Karpas-422 (cell line): ENCODE data around the gene PSMB8. TPM values are rescaled to one million over a fixed set of nuclear protein-coding genes. Genes with fewer than 3 reads are reported as not detected.
"Not testable (repeated sequence)": the region's sequence is repeated elsewhere in the genome, so short reads cannot be mapped to it uniquely, and the experiment has no call there.

Experiments
- DNase-seq: peaks from one replicate; pipeline ENCODE4 v3.0.0-alpha.2; 2015
- H2AFZ ChIP-seq: fragments of 200-600 bp; sonication (generic); 2 replicates; pipeline ENCODE4 v1.6.1; 2014; ENCODE audit warnings: antibody characterized with exemption, low read length, mixed read lengths
- H3K27ac ChIP-seq: fragments of 200-600 bp; sonication (generic); 2 replicates; pipeline ENCODE4 v1.5.1; 2014; ENCODE audit warnings: mild to moderate bottlenecking, low read length, moderate library complexity
- H3K27me3 ChIP-seq: fragments of 200-600 bp; sonication (generic); 2 replicates; pipeline ENCODE4 v1.6.1; 2014; ENCODE audit warnings: low read length, mixed read lengths
- H3K36me3 ChIP-seq: fragments of 200-600 bp; sonication (generic); 2 replicates; pipeline ENCODE4 v1.6.1; 2014; ENCODE audit warnings: low read length, mixed read lengths; ENCODE audit not compliant: insufficient read depth
- H3K4me1 ChIP-seq: fragments of 200-600 bp; sonication (generic); 2 replicates; pipeline ENCODE4 v1.6.1; 2014; ENCODE audit warnings: mild to moderate bottlenecking, low read length, mixed read lengths
- H3K4me2 ChIP-seq: fragments of 200-600 bp; sonication (generic); 2 replicates; pipeline ENCODE4 v1.6.1; 2014; ENCODE audit warnings: low read length, low read depth, mild to moderate bottlenecking; ENCODE audit not compliant: poor library complexity, severe bottlenecking
- H3K4me3 ChIP-seq: fragments of 200-600 bp; sonication (generic); 2 replicates; pipeline ENCODE4 v1.5.1; 2014; ENCODE audit warnings: mild to moderate bottlenecking, antibody characterized with exemption, low read length, mixed read lengths
- H3K79me2 ChIP-seq: fragments of 200-600 bp; sonication (generic); 2 replicates; pipeline ENCODE4 v1.6.1; 2014; ENCODE audit warnings: mild to moderate bottlenecking, low read length, mixed read lengths
- H3K9ac ChIP-seq: fragments of 200-600 bp; sonication (generic); 2 replicates; pipeline ENCODE4 v1.6.0; 2014; ENCODE audit warnings: low read length
- H3K9me2 ChIP-seq: fragments of 200-600 bp; sonication (generic), shearing (Covaris generic); replicated peaks from 2 replicates; pipeline ENCODE4 v1.6.0; 2014; ENCODE audit warnings: mild to moderate bottlenecking, low read length, moderate library complexity; ENCODE audit not compliant: insufficient read depth
- H3K9me3 ChIP-seq: fragments of 300-700, 200-600 bp; sonication (generic); 2 replicates; pipeline ENCODE4 v1.6.1; 2014; ENCODE audit warnings: low read length, mixed read lengths
- H4K20me1 ChIP-seq: fragments of 200-600 bp; sonication (generic); 2 replicates; pipeline ENCODE4 v1.6.1; 2014; ENCODE audit warnings: mild to moderate bottlenecking, antibody characterized with exemption, low read length, low read depth; ENCODE audit not compliant: insufficient read depth
- total RNA-seq: library from RNA; depleted of rRNA; stranded (reverse); fragments of >200 nt; shearing (Covaris generic); gene quantifications from 2 replicates; pipeline ENCODE4 v1.2.3, GENCODE V29; 2014; ENCODE audit warnings: low replicate concordance

Gene PSMB8
- total RNA-seq, 1 experiment from 2014 or later = 212 TPM

DNA sequence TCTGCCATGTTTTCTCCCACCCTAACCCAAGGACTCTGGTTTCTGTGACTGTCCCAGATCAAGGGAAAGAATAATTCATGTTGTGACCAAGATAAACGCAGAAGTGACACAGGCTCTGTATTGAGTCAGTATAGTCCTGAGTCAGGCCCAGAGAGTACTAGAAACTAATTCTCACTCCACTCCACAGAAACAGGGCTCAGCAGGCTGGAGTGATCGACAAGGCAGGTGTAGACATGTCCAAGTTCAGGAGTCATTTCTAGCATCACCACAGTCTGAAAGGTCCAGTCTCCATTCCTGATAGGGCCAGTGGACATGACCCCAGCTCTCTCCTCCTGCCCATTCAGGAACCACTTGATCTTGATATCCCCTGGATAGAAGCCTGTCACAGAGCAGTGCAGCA lies 29.7 kb downstream of the PSMB8 start:
- Histone ChIP-seq H3K27me3 (no peaks in the 10 kb centered on the region), H3K4me2 (peak overlapping the region; percentile 82), H3K9me2 (no peaks in the 10 kb centered on the region), H2AFZ (no peak overlapping the region), H3K36me3 (peaks cover 8% of the 10 kb centered on the region), H3K9ac (peak overlapping the region; percentile 67; the same call in 1 of the 2 replicates), H3K4me1 (peaks cover 57% of the 10 kb centered on the region), H3K79me2 (peaks cover 9% of the 10 kb centered on the region), H3K9me3 (no peaks in the 10 kb centered on the region), H3K4me3 (peak overlapping the region; percentile 68; the same call in 1 of the 2 replicates), H4K20me1 (no peaks in the 10 kb centered on the region), H3K27ac (peak overlapping the region; percentile 96; the same call in 1 of the 2 replicates)
- no peak for DNase-seq

DNA sequence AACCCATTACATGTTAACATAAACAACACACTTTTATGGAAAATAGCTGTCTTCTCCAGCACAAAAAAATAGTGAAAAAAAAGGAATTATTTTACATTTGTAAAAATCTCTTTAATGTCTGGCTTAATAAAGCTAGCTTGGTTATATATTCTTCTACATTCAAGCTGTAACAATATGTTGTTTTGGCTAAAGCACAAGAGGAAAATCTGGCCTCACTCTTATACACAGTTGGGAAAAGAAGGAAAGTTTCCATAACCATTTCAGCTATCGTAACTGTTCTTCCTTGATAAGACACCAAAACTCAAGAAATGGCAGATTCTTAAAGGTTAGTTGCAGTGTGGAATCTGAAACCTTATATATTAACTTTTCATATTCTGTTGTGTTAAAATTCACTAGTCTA lies 34.7 kb downstream of the PSMB8 start:
- no peak overlapping the region for H3K4me3 ChIP-seq
- H3K27ac ChIP-seq = no peak overlapping the region
- no peaks in the 10 kb centered on the region for H3K9me2 ChIP-seq
- no peak for DNase-seq
- H3K9ac ChIP-seq = no peak overlapping the region
- no peak overlapping the region for H2AFZ ChIP-seq
- H3K79me2 ChIP-seq = peaks cover 4% of the 10 kb centered on the region
- H3K4me1 ChIP-seq = peaks cover 8% of the 10 kb centered on the region
- no peaks in the 10 kb centered on the region for H3K9me3 ChIP-seq
- H3K36me3 ChIP-seq = peaks cover 7% of the 10 kb centered on the region
- no peak overlapping the region for H3K4me2 ChIP-seq
- no peaks in the 10 kb centered on the region for H4K20me1 ChIP-seq
- H3K27me3 ChIP-seq = no peaks in the 10 kb centered on the region

DNA sequence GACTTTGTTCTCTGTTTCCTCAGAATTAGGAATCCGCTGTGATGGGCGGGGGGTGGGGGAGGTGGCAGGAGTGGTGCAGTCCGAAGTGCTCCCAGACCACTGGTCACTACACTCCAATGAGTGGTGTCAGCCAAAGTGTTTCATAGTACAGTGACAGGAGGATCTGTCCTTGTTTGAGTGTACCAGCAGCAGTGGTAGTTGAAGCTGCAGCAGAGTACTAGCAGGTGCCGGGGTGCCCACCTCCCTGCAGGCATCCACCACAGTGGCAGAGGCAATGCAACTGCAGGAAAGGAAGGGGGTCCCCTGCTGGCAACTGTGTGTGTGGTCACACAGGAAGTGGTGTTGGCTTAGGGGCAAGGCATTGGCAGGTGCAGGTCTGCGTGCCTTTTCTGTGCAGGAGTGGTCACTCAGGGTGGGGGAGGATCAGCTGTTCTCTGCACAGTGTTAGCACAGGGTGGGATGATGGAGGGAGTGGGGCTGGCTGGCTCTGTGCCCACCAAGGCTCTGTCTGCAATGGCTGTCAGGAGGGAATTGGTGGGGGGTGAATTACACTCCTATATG lies 36.7 kb downstream of the PSMB8 start:
- Histone ChIP-seq H3K27ac (no peak overlapping the region), H3K4me1 (peaks cover 6% of the 10 kb centered on the region), H3K9me2 (no peaks in the 10 kb centered on the region), H3K4me3 (no peak overlapping the region), H3K79me2 (no peaks in the 10 kb centered on the region), H3K27me3 (no peaks in the 10 kb centered on the region), H3K36me3 (no peaks in the 10 kb centered on the region), H3K4me2 (no peak overlapping the region), H2AFZ (no peak overlapping the region), H4K20me1 (no peaks in the 10 kb centered on the region), H3K9me3 (no peaks in the 10 kb centered on the region), H3K9ac (no peak overlapping the region)
- no peak for DNase-seq

DNA sequence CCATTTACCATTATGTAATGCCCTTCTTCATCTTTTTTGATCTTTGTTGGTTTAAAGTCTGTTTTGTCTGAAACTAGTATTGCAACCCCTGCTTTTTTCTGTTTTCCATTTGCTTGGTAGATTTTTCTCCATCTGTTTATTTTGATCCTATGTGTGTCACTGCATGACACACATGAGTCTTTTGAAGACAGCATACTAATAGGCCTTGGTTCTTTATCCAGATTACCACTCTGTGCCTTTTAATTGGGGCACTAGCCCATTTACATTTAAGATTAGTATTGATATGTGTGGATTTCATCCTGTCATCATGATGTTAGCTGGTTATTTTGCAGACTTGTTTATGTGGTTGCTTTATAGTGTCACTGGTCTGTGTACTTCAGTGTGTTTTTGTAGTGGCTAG lies 38.4 kb downstream of the PSMB8 start:
- H3K36me3 ChIP-seq, H3K27me3 ChIP-seq, H3K9me2 ChIP-seq, H3K9ac ChIP-seq, H3K9me3 ChIP-seq, H4K20me1 ChIP-seq, H2AFZ ChIP-seq, H3K4me1 ChIP-seq, H3K79me2 ChIP-seq, H3K4me3 ChIP-seq, DNase-seq, H3K4me2 ChIP-seq, H3K27ac ChIP-seq: not testable (repeated sequence)

DNA sequence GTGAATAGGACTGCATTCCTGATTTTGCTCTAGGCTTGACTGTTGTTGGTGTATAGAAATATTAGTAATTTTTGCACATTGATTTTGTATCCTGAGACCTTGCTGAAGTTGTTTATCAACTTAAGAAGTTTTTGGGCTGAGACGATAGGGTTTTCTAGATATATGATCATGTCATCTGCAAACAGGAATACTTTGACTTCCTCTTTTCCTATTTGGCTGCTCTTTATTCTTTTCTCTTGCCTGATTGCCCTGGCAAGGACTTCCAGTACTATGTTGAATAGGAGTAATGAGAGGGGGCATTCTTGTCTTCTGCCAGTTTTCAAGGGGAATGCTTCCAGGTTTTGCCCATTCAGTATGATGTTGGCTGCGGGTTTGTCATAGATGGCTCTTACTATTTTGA lies 40.4 kb downstream of the PSMB8 start:
- Histone ChIP-seq H3K4me1 (no peaks in the 10 kb centered on the region), H3K27ac (no peak overlapping the region), H3K9me3 (peaks cover 4% of the 10 kb centered on the region; the same call in 1 of the 2 replicates), H3K79me2 (no peaks in the 10 kb centered on the region), H3K9me2 (no peaks in the 10 kb centered on the region), H4K20me1 (no peaks in the 10 kb centered on the region), H3K4me3 (no peak overlapping the region), H2AFZ (no peak overlapping the region), H3K4me2 (no peak overlapping the region), H3K9ac (no peak overlapping the region), H3K36me3 (no peaks in the 10 kb centered on the region), H3K27me3 (no peaks in the 10 kb centered on the region)
- no peak for DNase-seq

DNA sequence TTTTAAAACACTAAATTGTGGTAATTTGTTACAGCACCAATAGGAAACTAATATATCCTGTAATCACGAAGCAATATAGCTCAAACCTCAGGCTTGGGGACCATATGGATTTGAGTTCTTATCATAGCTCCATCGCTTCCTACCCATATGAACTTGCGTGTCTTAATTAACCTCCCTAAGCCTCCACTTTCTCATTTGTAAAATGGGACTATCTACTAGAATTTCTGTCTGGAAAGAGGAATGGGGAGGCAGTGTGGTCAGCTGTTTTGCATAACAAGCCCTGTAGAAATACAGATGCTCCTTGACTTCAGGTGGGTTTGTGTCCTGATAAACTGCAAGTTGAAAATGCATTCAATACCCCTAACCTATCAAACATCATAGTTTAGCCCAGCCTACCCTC lies 44.1 kb downstream of the PSMB8 start:
- no peaks in the 10 kb centered on the region for H3K27me3 ChIP-seq
- no peaks in the 10 kb centered on the region for H3K36me3 ChIP-seq
- peaks cover 15% of the 10 kb centered on the region for H3K4me1 ChIP-seq
- H3K79me2 ChIP-seq = no peaks in the 10 kb centered on the region
- H3K4me3 ChIP-seq = no peak overlapping the region
- no peak overlapping the region for H3K4me2 ChIP-seq
- no peaks in the 10 kb centered on the region for H3K9me2 ChIP-seq
- H2AFZ ChIP-seq = no peak overlapping the region
- peaks cover 7% of the 10 kb centered on the region; the same call in 1 of the 2 replicates for H3K9me3 ChIP-seq
- no peak overlapping the region for H3K9ac ChIP-seq
- H3K27ac ChIP-seq = no peak overlapping the region
- H4K20me1 ChIP-seq = no peaks in the 10 kb centered on the region
- DNase-seq = no peak

DNA sequence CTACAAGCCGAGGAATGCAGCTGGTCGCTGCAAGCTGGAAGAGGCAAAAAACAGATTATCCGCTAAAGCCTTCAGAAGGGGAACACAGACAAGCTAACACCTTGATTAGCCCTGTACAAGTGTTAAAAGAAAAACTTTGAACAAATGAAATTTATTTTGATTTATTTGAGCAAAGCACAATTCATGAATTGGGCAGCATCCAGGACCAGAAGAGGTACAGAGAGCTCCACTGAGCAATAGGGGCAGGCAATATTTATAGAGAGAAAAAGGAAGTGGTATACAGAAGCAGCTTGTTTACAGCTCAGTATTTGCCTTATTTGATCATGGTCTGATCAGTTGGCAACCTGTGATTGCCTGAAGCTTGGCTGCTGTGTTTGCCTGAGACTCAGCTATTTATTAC lies 44.7 kb downstream of the PSMB8 start:
- no peaks in the 10 kb centered on the region for H3K9me2 ChIP-seq
- H2AFZ ChIP-seq = no peak overlapping the region
- H3K27me3 ChIP-seq = no peaks in the 10 kb centered on the region
- H3K9me3 ChIP-seq = peaks cover 7% of the 10 kb centered on the region; the same call in 1 of the 2 replicates
- H3K4me1 ChIP-seq = peaks cover 20% of the 10 kb centered on the region
- no peak overlapping the region for H3K4me2 ChIP-seq
- DNase-seq = no peak
- no peak overlapping the region for H3K9ac ChIP-seq
- no peaks in the 10 kb centered on the region for H3K36me3 ChIP-seq
- H4K20me1 ChIP-seq = no peaks in the 10 kb centered on the region
- no peak overlapping the region for H3K4me3 ChIP-seq
- H3K79me2 ChIP-seq = no peaks in the 10 kb centered on the region
- H3K27ac ChIP-seq = no peak overlapping the region

DNA sequence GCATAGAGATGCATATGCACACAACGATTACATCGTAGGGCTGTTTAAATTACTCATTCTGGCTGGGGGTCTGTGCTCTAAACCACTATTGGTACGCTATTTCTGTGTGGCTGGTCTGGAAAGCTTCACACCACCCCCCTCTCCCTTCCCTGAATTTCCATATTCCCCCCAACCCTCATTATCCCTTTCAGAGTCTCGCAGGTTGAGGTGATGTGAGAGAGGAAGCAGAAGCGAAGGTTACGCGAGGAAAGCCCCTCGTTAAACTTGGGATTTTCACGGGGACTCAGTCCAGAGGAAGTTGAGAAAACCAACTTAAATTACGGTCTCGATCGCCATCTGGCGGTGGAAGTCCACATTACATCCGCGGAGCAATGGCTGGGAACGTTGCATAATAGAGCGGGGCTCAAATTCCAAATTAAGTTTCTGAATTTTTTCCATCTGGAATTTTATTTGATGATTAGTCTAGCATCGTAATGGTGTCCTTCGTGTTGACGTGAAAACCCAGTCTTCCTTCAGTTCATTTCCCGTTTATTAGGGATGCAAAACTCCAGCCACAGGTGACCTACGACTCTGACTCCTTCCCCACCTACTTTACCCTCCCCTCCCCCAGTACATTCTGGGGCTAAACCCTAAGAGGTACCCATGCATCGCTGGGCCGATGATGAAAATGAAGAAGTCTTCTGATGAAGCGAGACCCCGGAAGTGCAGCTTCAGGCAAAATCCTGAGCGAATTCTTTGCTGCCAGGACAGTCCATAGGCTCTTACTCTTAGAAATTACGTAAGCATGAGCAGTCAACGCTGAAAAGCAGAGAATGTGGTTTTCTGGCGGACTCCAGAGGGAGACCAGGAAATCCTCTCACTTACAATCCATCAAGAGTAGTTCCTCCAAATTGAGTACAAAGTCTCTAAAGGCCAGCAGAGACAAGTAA lies 46.7 kb downstream of the PSMB8 start:
- H3K27me3 ChIP-seq = no peaks in the 10 kb centered on the region
- DNase-seq = peak; percentile 95
- peak overlapping the region; percentile 69 for H3K4me2 ChIP-seq
- peaks cover 26% of the 10 kb centered on the region for H3K4me1 ChIP-seq
- peak overlapping the region; percentile 86 for H2AFZ ChIP-seq
- peak overlapping the region; percentile 55 for H3K4me3 ChIP-seq
- H3K27ac ChIP-seq = peak overlapping the region; percentile 69
- H3K9me2 ChIP-seq = no peaks in the 10 kb centered on the region
- peaks cover 7% of the 10 kb centered on the region; the same call in 1 of the 2 replicates for H3K9me3 ChIP-seq
- H3K36me3 ChIP-seq = no peaks in the 10 kb centered on the region
- H4K20me1 ChIP-seq = no peaks in the 10 kb centered on the region
- H3K79me2 ChIP-seq = no peaks in the 10 kb centered on the region
- H3K9ac ChIP-seq = peak overlapping the region; percentile 62
